Hepatocyte (in vitro differentiated cells): ENCODE data around the gene SMTNL1. TPM values are rescaled to one million over a fixed set of nuclear protein-coding genes. Genes with fewer than 3 reads are reported as not detected.

Source experiments
- DNase-seq: peaks from one replicate; pipeline ENCODE4 v3.0.0-alpha.2; 2016; ENCODE audit warnings: low spot score
- H2AFZ ChIP-seq: fragments of 200-600 bp; sonication (generic); 2 replicates; pipeline ENCODE4 v1.6.0; 2016; ENCODE audit warnings: antibody characterized with exemption, mild to moderate bottlenecking
- H3K27ac ChIP-seq: fragments of 200-600 bp; sonication (generic); 2 replicates; pipeline ENCODE4 v1.5.1; 2016; ENCODE audit warnings: mild to moderate bottlenecking
- H3K27me3 ChIP-seq: fragments of 200-600 bp; sonication (generic); 2 replicates; pipeline ENCODE4 v1.6.1; 2016
- H3K36me3 ChIP-seq: fragments of 200-600 bp; sonication (generic); replicated peaks from 2 replicates; pipeline ENCODE4 v1.5.1; 2016; ENCODE audit warnings: low read depth; ENCODE audit not compliant: insufficient read depth
- H3K4me1 ChIP-seq: fragments of 200-600 bp; sonication (generic); 2 replicates; pipeline ENCODE4 v1.5.1; 2016; ENCODE audit warnings: mild to moderate bottlenecking, moderate library complexity; ENCODE audit not compliant: insufficient read depth
- H3K4me2 ChIP-seq: fragments of 200-600 bp; sonication (generic); 2 replicates; pipeline ENCODE4 v1.6.0; 2016
- H3K4me3 ChIP-seq: fragments of 200-600 bp; sonication (generic); 2 replicates; pipeline ENCODE4 v1.5.1; 2016; ENCODE audit warnings: mild to moderate bottlenecking
- H3K79me2 ChIP-seq: fragments of 200-600 bp; sonication (generic); 2 replicates; pipeline ENCODE4 v1.6.0; 2017; ENCODE audit warnings: mild to moderate bottlenecking
- H3K9me2 ChIP-seq: fragments of 200-600 bp; sonication (generic); replicated peaks from 2 replicates; pipeline ENCODE4 v1.6.0; 2017; ENCODE audit warnings: mild to moderate bottlenecking; ENCODE audit not compliant: insufficient read depth
- H3K9me3 ChIP-seq: fragments of 200-600 bp; sonication (generic); 2 replicates; pipeline ENCODE4 v1.5.1; 2016; ENCODE audit warnings: low read depth, mild to moderate bottlenecking
- H4K20me1 ChIP-seq: fragments of 200-600 bp; sonication (generic); 2 replicates; pipeline ENCODE4 v1.6.0; 2016; ENCODE audit warnings: mild to moderate bottlenecking; ENCODE audit not compliant: insufficient read depth, poor library complexity, severe bottlenecking
- CTCF ChIP-seq: fragments of 200-600 bp; sonication (generic); IDR thresholded peaks from 2 replicates; pipeline ENCODE4 v1.5.1; 2016; ENCODE audit warnings: antibody characterized with exemption, mild to moderate bottlenecking; ENCODE audit not compliant: poor library complexity
- EZH2 ChIP-seq: fragments of 200-600 bp; sonication (generic); IDR thresholded peaks from 2 replicates; pipeline ENCODE4 v1.6.1; 2016; ENCODE audit warnings: antibody characterized with exemption, mild to moderate bottlenecking, borderline replicate concordance
- EZH2phosphoT487 ChIP-seq: fragments of 200-600 bp; sonication (generic); IDR thresholded peaks from one replicate; pipeline ENCODE4 v1.6.1; 2018; ENCODE audit warnings: antibody characterized with exemption, mild to moderate bottlenecking, low read depth, moderate library complexity; ENCODE audit not compliant: unreplicated experiment, severe bottlenecking
- WGBS: methylation state at CpG from one replicate; pipeline ENCODE4 v1.1.6; 2016; ENCODE audit warnings: low lambda C conversion rate; ENCODE audit errors: missing lambda C conversion rate; 5-methylcytosine and 5-hydroxymethylcytosine counted together
- polyA plus RNA-seq: library from polyadenylated mRNA; unstranded; fragments of >200 nt; fragmentation: Nextera tagmentation; extraction: Ambion mirVana; gene quantifications from 2 replicates; pipeline ENCODE4 v1.2.1, GENCODE V29; 2016
- total RNA-seq: library from RNA; depleted of rRNA; stranded (reverse); fragments of >200 nt; gene quantifications from 2 replicates; pipeline ENCODE4 v1.2.3, GENCODE V29; 2014

SMTNL1 gene
- total and polyA plus RNA-seq, 2 experiments from 2014 or later, result not detected

DNA sequence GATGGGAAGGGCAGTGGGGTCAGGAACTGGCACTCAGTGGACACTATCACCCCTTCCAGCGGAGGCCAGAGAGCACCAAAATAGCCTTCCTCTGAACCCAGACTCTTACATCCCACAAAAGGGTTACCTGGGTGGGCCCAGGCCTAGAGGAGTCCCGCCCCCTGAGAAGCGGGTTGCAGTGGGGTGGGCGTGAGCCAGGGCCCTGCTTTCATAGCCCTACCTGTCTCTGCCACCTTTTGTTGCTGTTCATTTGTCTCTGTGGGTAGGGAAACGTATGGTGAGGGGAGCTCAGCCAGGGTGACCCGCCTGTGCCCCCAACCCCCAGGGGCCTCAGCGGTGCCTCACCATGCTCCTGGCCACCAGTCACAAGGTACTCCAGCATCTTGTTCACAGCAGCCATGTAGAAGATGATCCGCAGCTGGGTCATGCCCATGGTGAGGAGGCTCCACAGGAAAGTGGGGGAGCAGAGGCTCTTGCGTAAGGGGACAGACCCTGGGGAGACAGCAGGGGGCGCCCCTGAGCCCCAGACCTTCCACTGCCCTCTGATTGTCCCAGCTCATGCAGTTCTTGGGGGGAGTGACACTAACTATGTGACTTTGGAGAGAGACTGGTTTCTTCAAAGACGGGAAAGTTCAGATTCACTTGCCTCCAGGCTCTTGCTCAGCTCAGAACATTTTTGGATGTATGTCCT lies 45.9 kb upstream of the SMTNL1 start:
- Histone ChIP-seq H3K9me3 (no peaks in the 10 kb centered on the region), H3K4me1 (no peaks in the 10 kb centered on the region), H3K9me2 (no peaks in the 10 kb centered on the region), H3K27me3 (no peaks in the 10 kb centered on the region), H3K36me3 (no peaks in the 10 kb centered on the region), H3K4me2 (no peak overlapping the region), H3K79me2 (no peaks in the 10 kb centered on the region), H4K20me1 (no peaks in the 10 kb centered on the region), H3K4me3 (no peak overlapping the region), H3K27ac (no peak overlapping the region), H2AFZ (no peak overlapping the region)
- 84% methylated on average over 11 of the region's 11 CpGs for WGBS
- TF ChIP-seq CTCF (peak; percentile 48), EZH2phosphoT487 (no peak), EZH2 (no peak)
- no peak for DNase-seq

GRCh38 chr11:57493507-57494503 lies 43.6 kb upstream of the SMTNL1 start:
- H2AFZ ChIP-seq, result no peak overlapping the region
- peaks cover 15% of the 10 kb centered on the region for H3K4me1 ChIP-seq
- no peaks in the 10 kb centered on the region for H3K27me3 ChIP-seq
- H3K4me2 ChIP-seq, result no peak overlapping the region
- TF ChIP-seq CTCF (peak; percentile 74), EZH2 (no peak)
- H3K9me2 ChIP-seq, result no peaks in the 10 kb centered on the region
- H3K4me3 ChIP-seq, result no peak overlapping the region
- H3K9me3 ChIP-seq, result no peaks in the 10 kb centered on the region
- WGBS, result 72% methylated on average over 15 of the region's 15 CpGs
- DNase-seq, result peak; percentile 87
- peak overlapping the region; percentile 29 for H3K27ac ChIP-seq
- no peaks in the 10 kb centered on the region for H3K36me3 ChIP-seq
- no peaks in the 10 kb centered on the region for H4K20me1 ChIP-seq
- no peaks in the 10 kb centered on the region for H3K79me2 ChIP-seq

- Histone ChIP-seq H3K36me3 (no peaks in the 10 kb centered on the region), H2AFZ (no peak overlapping the region), H3K79me2 (no peaks in the 10 kb centered on the region), H3K27me3 (no peaks in the 10 kb centered on the region), H4K20me1 (no peaks in the 10 kb centered on the region), H3K9me3 (no peaks in the 10 kb centered on the region), H3K4me1 (peaks cover 31% of the 10 kb centered on the region), H3K4me2 (no peak overlapping the region), H3K27ac (no peak overlapping the region), H3K4me3 (no peak overlapping the region), H3K9me2 (no peaks in the 10 kb centered on the region)
- DNase-seq, result no peak
- TF ChIP-seq CTCF (no peak), EZH2phosphoT487 (no peak), EZH2 (no peak)
- WGBS, result 76% methylated on average over 9 of the region's 9 CpGs
These were observed 41.1 kb upstream of the SMTNL1 start for GRCh38 chr11:57496109-57496820.
